SK-N-SH (cell line): ENCODE measurements around the gene PHF8. TPM values are rescaled to one million over a fixed set of nuclear protein-coding genes. Genes with fewer than 3 reads are reported as not detected.

ENCODE experiments used
- CTCF ChIA-PET: fragments of 300-600, 350-600 bp; formaldehyde crosslinking; extraction: SDS; loops from one replicate; lab custom pipeline; 2021; lab: Yijun Ruan, JAX
- POLR2A ChIA-PET: fragments of 350-600 bp; sonication (Branson Sonifier 250); formaldehyde crosslinking; extraction: SDS; loops from one replicate; lab custom pipeline; 2020; ENCODE audit warnings: antibody characterized with exemption, inconsistent platforms; lab: Yijun Ruan, JAX
- DNase-seq: peaks from one replicate; pipeline ENCODE4 v3.0.0; 2012
- H2AFZ ChIP-seq: fragments of 200-600 bp; sonication (generic); 2 replicates; pipeline ENCODE4 v1.8.1; 2016; ENCODE audit warnings: antibody characterized with exemption, mild to moderate bottlenecking, low read depth
- H3F3A ChIP-seq: fragments of 200-600 bp; sonication (generic); replicated peaks from 2 replicates; pipeline ENCODE3; 2016; ENCODE audit warnings: antibody characterized with exemption, mild to moderate bottlenecking; ENCODE audit not compliant: insufficient read depth
- H3K27ac ChIP-seq, 2 experiments: fragments of 200-500 bp in 1 of 2; fragments of 200-600 bp in 1 of 2; sonication (Bioruptor generic) in 1 of 2; sonication (generic), shearing (Covaris generic) in 1 of 2; 2 replicates each; pipeline versions ENCODE4 v1.5.1 to v1.6.1; 2014 to 2016; ENCODE audit warnings: low read depth in 2 of 2, inconsistent platforms in 1 of 2, low read length in 1 of 2, mild to moderate bottlenecking in 1 of 2, mixed read lengths in 1 of 2
- H3K27me3 ChIP-seq: fragments of 200-600 bp; sonication (generic), shearing (Covaris generic); 2 replicates; pipeline ENCODE4 v1.6.1; 2016; ENCODE audit warnings: mixed run types; ENCODE audit not compliant: insufficient read depth
- H3K36me3 ChIP-seq, 2 experiments: fragments of 200-500 bp in 1 of 2; fragments of 200-600 bp in 1 of 2; sonication (Bioruptor generic) in 1 of 2; sonication (generic) in 1 of 2; replicated peaks in 1 of 2; 2 replicates each; pipeline versions ENCODE3 to v1.5.1; 2014 to 2016; ENCODE audit warnings: low read length in 1 of 2, mild to moderate bottlenecking in 1 of 2; ENCODE audit not compliant: insufficient read depth in 2 of 2, control insufficient read depth in 1 of 2
- H3K4me1 ChIP-seq, 2 experiments: fragments of 200-500 bp in 1 of 2; fragments of 200-600 bp in 1 of 2; sonication (Bioruptor generic) in 1 of 2; sonication (generic), shearing (Covaris generic) in 1 of 2; 2 replicates each; pipeline versions ENCODE4 v1.5.1 to v1.6.1; 2014 to 2016; ENCODE audit warnings: low read depth in 1 of 2, low read length in 1 of 2, mixed run types in 1 of 2; ENCODE audit not compliant: insufficient read depth in 2 of 2, control insufficient read depth in 1 of 2
- H3K4me2 ChIP-seq: fragments of 200-600 bp; sonication (generic), shearing (Covaris generic); 2 replicates; pipeline ENCODE4 v1.6.1; 2017; ENCODE audit warnings: mixed run types
- H3K4me3 ChIP-seq, 2 experiments: fragments of 200-500 bp in 1 of 2; fragments of 200-600 bp in 1 of 2; sonication (Bioruptor generic) in 1 of 2; sonication (generic), shearing (Covaris generic) in 1 of 2; 2 replicates each; pipeline versions ENCODE4 v1.5.1 to v1.8.1; 2014 to 2016; ENCODE audit warnings: low read depth in 2 of 2, inconsistent platforms in 1 of 2, low read length in 1 of 2, mild to moderate bottlenecking in 1 of 2, mixed read lengths in 1 of 2, moderate library complexity in 1 of 2
- H3K79me2 ChIP-seq: fragments of 200-600 bp; sonication (generic); 2 replicates; pipeline ENCODE4 v1.8.1; 2017; ENCODE audit warnings: mild to moderate bottlenecking; ENCODE audit not compliant: insufficient read depth
- H3K9ac ChIP-seq: fragments of 200-600 bp; sonication (generic); 2 replicates; pipeline ENCODE4 v1.6.1; 2017; ENCODE audit warnings: mixed run types
- H3K9me2 ChIP-seq: fragments of 200-600 bp; sonication (generic); 2 replicates; pipeline ENCODE4 v1.6.1; 2017; ENCODE audit warnings: mixed run types
- H3K9me3 ChIP-seq: fragments of 200-600 bp; sonication (generic); 2 replicates; pipeline ENCODE4 v1.6.1; 2017; ENCODE audit warnings: mixed run types, mild to moderate bottlenecking, moderate library complexity
- H4K20me1 ChIP-seq: fragments of 200-600 bp; sonication (generic); 2 replicates; pipeline ENCODE4 v1.6.1; 2017; ENCODE audit warnings: mild to moderate bottlenecking, mixed run types; ENCODE audit not compliant: insufficient read depth
- CTCF ChIP-seq: fragments of 200-600 bp; sonication (generic); IDR thresholded peaks from 2 replicates; pipeline ENCODE4 v1.6.1; 2017; ENCODE audit warnings: antibody characterized with exemption, mild to moderate bottlenecking, moderate library complexity
- ELF1 ChIP-seq: IDR thresholded peaks from 2 replicates; pipeline ENCODE4 v1.4.0; 2012
- EP300 ChIP-seq, 2 experiments: IDR thresholded peaks; 2 replicates each; pipeline versions ENCODE4 v1.4.0 to v1.6.1; 2012; ENCODE audit warnings: borderline replicate concordance in 1 of 2, low read depth in 1 of 2, low read length in 1 of 2
- EZH2phosphoT487 ChIP-seq: fragments of 200-600 bp; sonication (generic); IDR thresholded peaks from 2 replicates; pipeline ENCODE4 v1.6.1; 2017; ENCODE audit warnings: low read depth, mixed run types, mild to moderate bottlenecking, antibody characterized with exemption, moderate library complexity, borderline replicate concordance
- FOXM1 ChIP-seq: IDR thresholded peaks from 2 replicates; pipeline ENCODE4 v1.4.0; 2012; ENCODE audit warnings: low read depth, mild to moderate bottlenecking
- GABPA ChIP-seq: IDR thresholded peaks from 2 replicates; pipeline ENCODE4 v1.4.0; 2012; ENCODE audit warnings: low read depth, mild to moderate bottlenecking
- GATA2 ChIP-seq: sonication (generic); formaldehyde crosslinking; IDR thresholded peaks from 2 replicates; pipeline ENCODE4 v1.5.0; 2020; ENCODE audit warnings: mild to moderate bottlenecking, missing genetic modification reagents
- IRF3 ChIP-seq: fragments of 150-350 bp; IDR thresholded peaks from 2 replicates; pipeline ENCODE4 v1.6.1; 2016; ENCODE audit warnings: mild to moderate bottlenecking, low read depth, low read length
- MAX ChIP-seq: IDR thresholded peaks from 2 replicates; pipeline ENCODE4 v1.4.0; 2012; ENCODE audit warnings: low read depth
- MXI1 ChIP-seq: IDR thresholded peaks from 2 replicates; pipeline ENCODE4 v1.6.1; 2012; ENCODE audit warnings: mild to moderate bottlenecking, low read depth, low read length, improper control_type of control experiment
- NRF1 ChIP-seq: IDR thresholded peaks from 2 replicates; pipeline ENCODE4 v1.6.1; 2012; ENCODE audit warnings: low read depth, mild to moderate bottlenecking, low read length
- RAD21 ChIP-seq: IDR thresholded peaks from 2 replicates; pipeline ENCODE4 v1.6.1; 2012; ENCODE audit warnings: mild to moderate bottlenecking, low read length
- RCOR1 ChIP-seq: fragments of 150-350 bp; IDR thresholded peaks from 2 replicates; pipeline ENCODE4 v1.6.1; 2017; ENCODE audit warnings: antibody characterized with exemption, low read length
- RFX5 ChIP-seq: IDR thresholded peaks from 2 replicates; pipeline ENCODE4 v1.6.1; 2012; ENCODE audit warnings: mild to moderate bottlenecking, improper control_type of control experiment, low read length
- SIN3A ChIP-seq: IDR thresholded peaks from 2 replicates; pipeline ENCODE4 v1.6.1; 2012; ENCODE audit warnings: low read depth, mild to moderate bottlenecking, low read length, moderate library complexity, borderline replicate concordance
- SMC3 ChIP-seq: IDR thresholded peaks from 2 replicates; pipeline ENCODE4 v1.6.1; 2012; ENCODE audit warnings: low read depth, low read length, improper control_type of control experiment
- TAF1 ChIP-seq: IDR thresholded peaks from 2 replicates; pipeline ENCODE4 v1.6.1; 2012; ENCODE audit warnings: low read depth, mild to moderate bottlenecking, low read length, moderate library complexity, borderline replicate concordance
- TCF12 ChIP-seq: IDR thresholded peaks from 2 replicates; pipeline ENCODE4 v1.4.0; 2012
- YY1 ChIP-seq: IDR thresholded peaks from 2 replicates; pipeline ENCODE4 v1.4.0; 2012; ENCODE audit warnings: low read depth, mild to moderate bottlenecking
- WGBS: methylation state at CpG from one replicate; pipeline ENCODE4 v1.1.6; 2017; ENCODE audit warnings: low lambda C conversion rate; 5-methylcytosine and 5-hydroxymethylcytosine counted together
- polyA plus RNA-seq, 3 experiments: library from polyadenylated mRNA; depleted of rRNA; stranded (reverse); fragments of >200 nt; gene quantifications; 2 replicates each; pipeline ENCODE4 v1.2.3, GENCODE V29; 2012
- TF ChIP-seq, protein P1 (sequence below): fragments of 150-350 bp; IDR thresholded peaks from 2 replicates; pipeline ENCODE4 v1.6.1; 2017; ENCODE audit warnings: antibody characterized with exemption, low read length, low read depth, borderline replicate concordance

PHF8 gene
- polyA plus RNA-seq, 1 of the 3 experiments (the other 2 are of a cell fraction), result 7.8 TPM

GRCh38 chrX:54042609-54043021, 1.7 kb downstream of the PHF8 start:
- Histone ChIP-seq H3K79me2 (peaks cover 13% of the 10 kb centered on the region; the same call in 1 of the 2 replicates), H4K20me1 (no peaks in the 10 kb centered on the region), H3K4me1 (peaks cover 0 to 8% of the 10 kb centered on the region in 2 experiments; a peak in 1 of 4 replicates), H3K9me3 (no peaks in the 10 kb centered on the region), H3K4me2 (peak overlapping the region; percentile 88), H3K27me3 (peaks cover 6% of the 10 kb centered on the region; the same call in 1 of the 2 replicates), H3K27ac (peak overlapping the region in 1 of 2 experiments; percentile 41; a peak in 2 of 4 replicates), H3F3A (peaks cover 14% of the 10 kb centered on the region), H3K36me3 (peaks cover 7 to 8% of the 10 kb centered on the region in 2 experiments), H3K9ac (peak overlapping the region; percentile 89; the same call in 1 of the 2 replicates), H3K9me2 (no peaks in the 10 kb centered on the region), H2AFZ (no peak overlapping the region), H3K4me3 (peak overlapping the region; percentile 66 to 73)
- POLR2A ChIA-PET, result interaction anchor here (0.6 to 2.3 kb wide), 3 partner anchors 142 to 766 kb away, joined by 3 to 10 read pairs (median 5); partner anchors contain the start of gene TSR2
- peak; percentile 75 for DNase-seq
- TF ChIP-seq MAX (no peak; the same call in 1 of the 2 replicates), FOXM1 (no peak), EP300 (IDR thresholded peaks at IDR 0.05; ENCODE audit: borderline replicate concordance in 1 of 2, low read depth in 1 of 2, low read length in 1 of 2) (no peak), GATA2 (CRISPR knock-in tag) (no peak), NRF1 (no peak), SMC3 (0 out of 2 replicates have a peak, but pooled peaks have one; percentile 8), GABPA (no peak), RCOR1 (no peak), ELF1 (no peak), SIN3A (0 out of 2 replicates have a peak, but pooled peaks have one; percentile 29), EZH2phosphoT487 (no peak), TCF12 (no peak), IRF3 (no peak), RFX5 (no peak), RAD21 (peak; percentile 33), CTCF (peak; percentile 35), YY1 (no peak), MXI1 (peak; percentile 37; the same call in 1 of the 2 replicates), TAF1 (peak; percentile 29; the same call in 1 of the 2 replicates)
- TF ChIP-seq, protein P1, sequence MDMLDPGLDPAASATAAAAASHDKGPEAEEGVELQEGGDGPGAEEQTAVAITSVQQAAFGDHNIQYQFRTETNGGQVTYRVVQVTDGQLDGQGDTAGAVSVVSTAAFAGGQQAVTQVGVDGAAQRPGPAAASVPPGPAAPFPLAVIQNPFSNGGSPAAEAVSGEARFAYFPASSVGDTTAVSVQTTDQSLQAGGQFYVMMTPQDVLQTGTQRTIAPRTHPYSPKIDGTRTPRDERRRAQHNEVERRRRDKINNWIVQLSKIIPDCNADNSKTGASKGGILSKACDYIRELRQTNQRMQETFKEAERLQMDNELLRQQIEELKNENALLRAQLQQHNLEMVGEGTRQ, result no peak
- 1% methylated on average over 7 of the region's 26 CpGs for WGBS
- CTCF ChIA-PET, result interaction anchor here (0.5 to 1.7 kb wide), 5 partner anchors 13 to 397 kb away, joined by 3 to 7 read pairs (median 3); partner anchors contain the start of gene TSR2
